IMR-90 (cell line): ENCODE results near the gene FPR2. TPM values are rescaled to one million over a fixed set of nuclear protein-coding genes. Genes with fewer than 3 reads are reported as not detected.

Experiments
- ATAC-seq: fragments of 200-7000 bp; cut with Tn5 transposase; 2 replicates; pipeline ENCODE4 v1.9.1; 2020; ENCODE audit warnings: low read depth, mild to moderate bottlenecking, moderate library complexity
- BruUV-seq: library from RNA; stranded (reverse); fragments of 400-500 nt; replicated peaks from 2 replicates; lab custom pipeline; 2021; lab: Mats Ljungman, UMichigan
- CTCF ChIA-PET: fragments of 300-600 bp; formaldehyde crosslinking; extraction: SDS; loops from one replicate; lab custom pipeline; 2021; ENCODE audit warnings: antibody characterized with exemption; lab: Yijun Ruan, JAX
- POLR2A ChIA-PET: fragments of 300-600 bp; sonication (Branson Sonifier 250); formaldehyde crosslinking; loops from one replicate; lab custom pipeline; 2022; ENCODE audit warnings: antibody characterized with exemption; ENCODE audit not compliant: unreplicated experiment; lab: Charles Lee
- DNase-seq: peaks from one replicate; pipeline ENCODE4 v3.0.0; 2013
- H2AFZ ChIP-seq: replicated peaks from 2 replicates; pipeline ENCODE3; 2013; ENCODE audit warnings: low read length, mild to moderate bottlenecking; ENCODE audit not compliant: poor library complexity
- H2AK5ac ChIP-seq: 2 replicates; pipeline ENCODE4 v1.6.1; 2013; ENCODE audit warnings: low read depth, low read length, inconsistent platforms
- H2AK9ac ChIP-seq: replicated peaks from 2 replicates; pipeline ENCODE3; 2013; ENCODE audit warnings: mild to moderate bottlenecking, low read depth, low read length, moderate library complexity; ENCODE audit not compliant: poor library complexity
- H2BK120ac ChIP-seq: 2 replicates; pipeline ENCODE4 v1.6.1; 2013; ENCODE audit warnings: low read depth, low read length, inconsistent platforms
- H2BK15ac ChIP-seq: 3 replicates; pipeline ENCODE4 v1.6.1; 2013; ENCODE audit warnings: low read depth, low read length, inconsistent platforms
- H2BK20ac ChIP-seq: 2 replicates; pipeline ENCODE4 v1.6.1; 2013; ENCODE audit warnings: low read depth, mild to moderate bottlenecking, inconsistent platforms, low read length, moderate library complexity
- H2BK5ac ChIP-seq: 2 replicates; pipeline ENCODE4 v1.6.1; 2013; ENCODE audit warnings: mild to moderate bottlenecking, low read depth, low read length, inconsistent platforms; ENCODE audit not compliant: poor library complexity, severe bottlenecking
- H3K14ac ChIP-seq: replicated peaks from 2 replicates; pipeline ENCODE4 v1.6.1; 2013; ENCODE audit warnings: low read depth, low read length, inconsistent platforms
- H3K18ac ChIP-seq: 2 replicates; pipeline ENCODE4 v1.6.1; 2013; ENCODE audit warnings: low read depth, low read length, control low read depth
- H3K23ac ChIP-seq: 2 replicates; pipeline ENCODE4 v1.6.1; 2013; ENCODE audit warnings: low read depth, low read length, inconsistent platforms
- H3K27ac ChIP-seq: 2 replicates; pipeline ENCODE4 v1.5.1; 2013; ENCODE audit warnings: mild to moderate bottlenecking, control low read depth, low read length; ENCODE audit not compliant: insufficient read depth
- H3K27me3 ChIP-seq: 2 replicates; pipeline ENCODE4 v1.6.1; 2013; ENCODE audit warnings: low read length; ENCODE audit not compliant: control insufficient read depth, insufficient read depth
- H3K36me3 ChIP-seq: 2 replicates; pipeline ENCODE4 v1.6.1; 2013; ENCODE audit warnings: low read length, mixed read lengths; ENCODE audit not compliant: control insufficient read depth, insufficient read depth
- H3K4ac ChIP-seq: 2 replicates; pipeline ENCODE4 v1.6.1; 2013; ENCODE audit warnings: low read depth, low read length, inconsistent platforms
- H3K4me1 ChIP-seq: 2 replicates; pipeline ENCODE4 v1.6.1; 2013; ENCODE audit warnings: low read length, mixed read lengths; ENCODE audit not compliant: control insufficient read depth, insufficient read depth
- H3K4me2 ChIP-seq: 2 replicates; pipeline ENCODE4 v1.6.1; 2013; ENCODE audit warnings: low read depth, mild to moderate bottlenecking, control low read depth, low read length, moderate library complexity
- H3K4me3 ChIP-seq: 2 replicates; pipeline ENCODE4 v1.5.1; 2013; ENCODE audit warnings: low read depth, mild to moderate bottlenecking, control low read depth, low read length, moderate library complexity; ENCODE audit not compliant: insufficient read depth
- H3K56ac ChIP-seq: 2 replicates; pipeline ENCODE4 v1.6.1; 2013; ENCODE audit warnings: low read length, inconsistent platforms; ENCODE audit not compliant: insufficient read depth; ENCODE audit errors: extremely low read depth
- H3K79me1 ChIP-seq, 2 experiments: 2 replicates each; pipeline ENCODE4 v1.6.1; 2013; ENCODE audit warnings: low read length in 2 of 2, inconsistent platforms in 1 of 2, low read depth in 1 of 2
- H3K9ac ChIP-seq: 2 replicates; pipeline ENCODE4 v1.6.1; 2013; ENCODE audit warnings: low read depth, low read length, control low read depth
- H3K9me1 ChIP-seq: 2 replicates; pipeline ENCODE4 v1.6.1; 2013; ENCODE audit warnings: low read length, inconsistent platforms; ENCODE audit not compliant: insufficient read depth
- H3K9me3 ChIP-seq: 2 replicates; pipeline ENCODE4 v1.6.1; 2013; ENCODE audit warnings: low read length; ENCODE audit not compliant: control insufficient read depth, insufficient read depth
- H4K20me1 ChIP-seq: 2 replicates; pipeline ENCODE4 v1.6.1; 2013; ENCODE audit warnings: low read length, inconsistent platforms; ENCODE audit not compliant: insufficient read depth
- H4K5ac ChIP-seq: 2 replicates; pipeline ENCODE4 v1.6.1; 2013; ENCODE audit warnings: mild to moderate bottlenecking, low read depth, low read length, control low read depth
- H4K8ac ChIP-seq, 2 experiments: 2 replicates each; pipeline ENCODE4 v1.6.1; 2013; ENCODE audit warnings: low read depth in 2 of 2, low read length in 2 of 2, control low read depth in 1 of 2, inconsistent platforms in 1 of 2
- H4K91ac ChIP-seq: 2 replicates; pipeline ENCODE4 v1.6.1; 2013; ENCODE audit warnings: low read depth, low read length, inconsistent platforms; ENCODE audit not compliant: insufficient read depth
- CEBPB ChIP-seq: IDR thresholded peaks from 2 replicates; pipeline ENCODE4 v1.6.1; 2012; ENCODE audit warnings: low read depth, low read length, improper control_type of control experiment
- CTCF ChIP-seq: conservative IDR thresholded peaks from 2 replicates; pipeline ENCODE4 v1.5.1; 2012; ENCODE audit warnings: mild to moderate bottlenecking, low read depth, low read length, improper control_type of control experiment
- MAFK ChIP-seq: IDR thresholded peaks from 2 replicates; pipeline ENCODE4 v1.6.1; 2012; ENCODE audit warnings: low read depth, low read length, improper control_type of control experiment
- RCOR1 ChIP-seq: IDR thresholded peaks from 2 replicates; pipeline ENCODE4 v1.6.1; 2012; ENCODE audit warnings: mild to moderate bottlenecking, low read length, improper control_type of control experiment; ENCODE audit not compliant: insufficient replicate concordance
- SMC3 ChIP-seq: fragments of 150-350 bp; IDR thresholded peaks from 2 replicates; pipeline ENCODE4 v1.6.1; 2016; ENCODE audit warnings: low read depth, mild to moderate bottlenecking, antibody characterized with exemption, low read length, moderate library complexity
- USF2 ChIP-seq: fragments of 150-350 bp; IDR thresholded peaks from 2 replicates; pipeline ENCODE4 v1.6.1; 2017; ENCODE audit warnings: mild to moderate bottlenecking, antibody characterized with exemption, low read length, low read depth
- WGBS, 2 experiments: methylation state at CpG; one replicate each; pipeline versions ENCODE4 v1.1.5 to v1.1.7; 2013; ENCODE audit warnings: missing lambda C conversion rate in 2 of 2; ENCODE audit not compliant: insufficient read length in 1 of 2; ENCODE audit errors: extremely low coverage in 2 of 2; 5-methylcytosine and 5-hydroxymethylcytosine counted together
- dilution Hi-C: fragments of 300-500 bp; cut with HindIII; formaldehyde crosslinking; loops from one replicate; pipeline ENCODE4 v1.14.3; 2018; ENCODE audit warnings: low sequenced_read_pairs; ENCODE audit not compliant: unreplicated experiment
- in situ Hi-C: fragments of 300-500 bp; cut with MboI; formaldehyde crosslinking; loops from 3 replicates; pipeline ENCODE4 v1.14.3; 2019; ENCODE audit warnings: low sequenced_read_pairs, inconsistent platforms, mixed read lengths
- intact Hi-C: fragments of 100-400 bp; cut with micrococcal nuclease; formaldehyde crosslinking; loops from 2 replicates; pipeline ENCODE4 v1.10.0; 2022
- polyA plus RNA-seq, 3 experiments: library from polyadenylated mRNA; depleted of rRNA; stranded (reverse); fragments of >200 nt; gene quantifications; 2 replicates each; pipeline ENCODE4 v1.2.3, GENCODE V29; 2012; ENCODE audit warnings: low replicate concordance in 1 of 3
- total RNA-seq: library from RNA; depleted of rRNA; stranded (reverse); fragments of >200 nt; gene quantifications from 2 replicates; pipeline ENCODE4 v1.2.3, GENCODE V29; 2012

The FPR2 gene
- total and polyA plus RNA-seq, 2 of the 4 experiments (the other 2 are of a cell fraction): not detected

- Histone ChIP-seq H3K18ac (no peak overlapping the region), H2AFZ (no peak overlapping the region), H4K8ac (no peak overlapping the region), H3K4me3 (no peak overlapping the region), H2BK20ac (no peak overlapping the region), H4K91ac (no peak overlapping the region), H3K56ac (no peak overlapping the region), H3K36me3 (no peaks in the 10 kb centered on the region), H2AK9ac (no peak overlapping the region), H2BK15ac (no peak overlapping the region), H3K27me3 (no peaks in the 10 kb centered on the region), H3K27ac (no peak overlapping the region), H3K4me2 (no peak overlapping the region), H3K23ac (no peak overlapping the region), H4K5ac (no peak overlapping the region), H2AK5ac (no peak overlapping the region), H3K9me1 (no peaks in the 10 kb centered on the region), H3K9ac (no peak overlapping the region), H3K9me3 (no peaks in the 10 kb centered on the region; the same call in 1 of the 2 replicates), H2BK5ac (no peak overlapping the region), H3K14ac (no peak overlapping the region), H3K4ac (no peak overlapping the region), H2BK120ac (no peak overlapping the region), H3K4me1 (no peaks in the 10 kb centered on the region), H3K79me1 (no peaks in the 10 kb centered on the region), H4K20me1 (no peaks in the 10 kb centered on the region)
- ChIA-PET CTCF (interaction anchor here (0.6 to 0.9 kb wide), 2 partner anchors 10 to 188 kb away, joined by 3 to 4 read pairs; no protein-coding TSS in a partner anchor), POLR2A (no interaction called here)
- intact Hi-C loops: no loop called here
- WGBS, 2 experiments: no CpG with 5 or more reads among the region's 6 CpGs
- ATAC-seq (no peak), DNase-seq (no peak)
- dilution Hi-C loops: no loop called here
- in situ Hi-C loops: no loop called here
- no TSS peak for BruUV-seq
- TF ChIP-seq SMC3 (no peak), CEBPB (no peak), RCOR1 (no peak), CTCF (no peak), USF2 (no peak), MAFK (no peak)
Observed at GRCh38 chr19:51742789-51743188, 18.2 kb upstream of the FPR2 start.
